Neutrophil (primary cell): ENCODE results near the gene EBPL.
A peak's percentile ranks its signal among the peaks of the same experiment; 100 is the strongest.

Experiments
- H3K27ac ChIP-seq: fragments of 200-600 bp; sonication (generic); 2 replicates; pipeline ENCODE4 v1.5.1; 2016; ENCODE audit warnings: mild to moderate bottlenecking, moderate library complexity
- H3K27me3 ChIP-seq: fragments of 200-600 bp; sonication (generic); 2 replicates; pipeline ENCODE4 v1.6.0; 2016; ENCODE audit warnings: mild to moderate bottlenecking
- H3K36me3 ChIP-seq: fragments of 200-600 bp; sonication (generic); 2 replicates; pipeline ENCODE4 v1.5.1; 2017
- H3K4me1 ChIP-seq, 2 experiments: fragments of 200-600 bp in 1 of 2; sonication (generic) in 1 of 2; 1 replicate in 1 of 2; 2 replicates in 1 of 2; pipeline versions ENCODE4 v1.5.1 to v1.6.1; 2013 to 2016; ENCODE audit warnings: low read depth in 1 of 2, low read length in 1 of 2, mild to moderate bottlenecking in 1 of 2, moderate library complexity in 1 of 2; ENCODE audit not compliant: control insufficient read depth in 1 of 2, insufficient read depth in 1 of 2
- H3K4me3 ChIP-seq, 2 experiments: fragments of 200-600 bp in 1 of 2; sonication (generic) in 1 of 2; 1 replicate in 1 of 2; 2 replicates in 1 of 2; pipeline ENCODE4 v1.5.1; 2013 to 2016; ENCODE audit warnings: low read depth in 1 of 2, low read length in 1 of 2, mild to moderate bottlenecking in 1 of 2, moderate library complexity in 1 of 2
- H3K9me3 ChIP-seq: fragments of 200-600 bp; sonication (generic); 2 replicates; pipeline ENCODE4 v1.5.1; 2016
- TF ChIP-seq, protein P1 (sequence below): fragments of 200-600 bp; sonication (generic); IDR thresholded peaks from 2 replicates; pipeline ENCODE4 v1.5.1; 2016; ENCODE audit warnings: antibody characterized with exemption

The EBPL gene

DNA sequence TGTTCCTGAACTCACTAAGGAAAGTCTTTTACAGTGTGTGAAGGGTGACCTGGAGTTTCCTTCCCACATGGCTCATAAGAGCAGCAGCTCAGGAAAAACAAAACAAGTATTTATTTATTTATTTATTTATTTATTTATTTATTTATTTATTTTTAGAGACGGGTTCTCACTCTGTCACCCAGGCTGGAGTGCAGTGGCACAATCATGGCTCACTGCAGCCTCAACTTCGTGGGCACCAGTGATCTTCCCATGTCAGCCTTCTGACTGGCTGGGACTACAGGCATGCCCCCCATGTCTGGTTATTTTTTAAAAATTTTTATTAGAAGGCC lies 52.6 kb downstream of the EBPL start:
- TF ChIP-seq, protein P1, sequence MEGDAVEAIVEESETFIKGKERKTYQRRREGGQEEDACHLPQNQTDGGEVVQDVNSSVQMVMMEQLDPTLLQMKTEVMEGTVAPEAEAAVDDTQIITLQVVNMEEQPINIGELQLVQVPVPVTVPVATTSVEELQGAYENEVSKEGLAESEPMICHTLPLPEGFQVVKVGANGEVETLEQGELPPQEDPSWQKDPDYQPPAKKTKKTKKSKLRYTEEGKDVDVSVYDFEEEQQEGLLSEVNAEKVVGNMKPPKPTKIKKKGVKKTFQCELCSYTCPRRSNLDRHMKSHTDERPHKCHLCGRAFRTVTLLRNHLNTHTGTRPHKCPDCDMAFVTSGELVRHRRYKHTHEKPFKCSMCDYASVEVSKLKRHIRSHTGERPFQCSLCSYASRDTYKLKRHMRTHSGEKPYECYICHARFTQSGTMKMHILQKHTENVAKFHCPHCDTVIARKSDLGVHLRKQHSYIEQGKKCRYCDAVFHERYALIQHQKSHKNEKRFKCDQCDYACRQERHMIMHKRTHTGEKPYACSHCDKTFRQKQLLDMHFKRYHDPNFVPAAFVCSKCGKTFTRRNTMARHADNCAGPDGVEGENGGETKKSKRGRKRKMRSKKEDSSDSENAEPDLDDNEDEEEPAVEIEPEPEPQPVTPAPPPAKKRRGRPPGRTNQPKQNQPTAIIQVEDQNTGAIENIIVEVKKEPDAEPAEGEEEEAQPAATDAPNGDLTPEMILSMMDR, result no peak
- Histone ChIP-seq H3K27ac (peak overlapping the region; percentile 72), H3K27me3 (no peaks in the 10 kb centered on the region), H3K4me1 (peaks cover 80 to 82% of the 10 kb centered on the region in 2 experiments), H3K9me3 (no peaks in the 10 kb centered on the region), H3K36me3 (peaks cover 35% of the 10 kb centered on the region), H3K4me3 (no peak overlapping the region)

- no peaks in the 10 kb centered on the region for H3K9me3 ChIP-seq
- H3K27ac ChIP-seq, result peak overlapping the region; percentile 72
- TF ChIP-seq, protein P1, result no peak
- H3K27me3 ChIP-seq, result no peaks in the 10 kb centered on the region
- no peak overlapping the region for H3K4me3 ChIP-seq
- peaks cover 80 to 82% of the 10 kb centered on the region in 2 experiments for H3K4me1 ChIP-seq
- H3K36me3 ChIP-seq, result peaks cover 35% of the 10 kb centered on the region
These were observed 53.1 kb downstream of the EBPL start for GRCh38 chr13:49638030-49638743.

DNA sequence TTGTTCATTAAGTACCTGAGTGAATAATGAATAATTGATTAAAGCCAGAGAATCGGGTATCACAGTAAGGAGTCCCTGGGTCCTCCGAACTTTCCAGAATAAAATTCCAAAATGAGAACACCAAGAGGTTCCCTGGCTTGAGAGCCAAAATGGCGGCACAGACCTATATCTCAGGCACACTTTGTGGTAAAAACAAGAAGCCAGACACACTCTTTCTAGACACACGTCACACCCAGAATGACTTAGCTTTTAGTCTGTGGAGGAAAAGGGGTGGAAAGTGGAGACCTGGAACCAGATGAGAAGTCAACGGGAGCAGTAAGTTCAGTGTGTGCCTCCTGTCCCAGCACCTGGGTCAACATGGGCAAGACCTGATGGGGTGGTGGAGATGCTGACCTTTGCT lies 54.6 kb downstream of the EBPL start:
- Histone ChIP-seq H3K4me3 (no peak overlapping the region), H3K27me3 (no peaks in the 10 kb centered on the region), H3K9me3 (no peaks in the 10 kb centered on the region), H3K36me3 (peaks cover 45% of the 10 kb centered on the region), H3K4me1 (peaks cover 80 to 83% of the 10 kb centered on the region in 2 experiments), H3K27ac (peak overlapping the region; percentile 72)
- TF ChIP-seq, protein P1, result no peak

DNA sequence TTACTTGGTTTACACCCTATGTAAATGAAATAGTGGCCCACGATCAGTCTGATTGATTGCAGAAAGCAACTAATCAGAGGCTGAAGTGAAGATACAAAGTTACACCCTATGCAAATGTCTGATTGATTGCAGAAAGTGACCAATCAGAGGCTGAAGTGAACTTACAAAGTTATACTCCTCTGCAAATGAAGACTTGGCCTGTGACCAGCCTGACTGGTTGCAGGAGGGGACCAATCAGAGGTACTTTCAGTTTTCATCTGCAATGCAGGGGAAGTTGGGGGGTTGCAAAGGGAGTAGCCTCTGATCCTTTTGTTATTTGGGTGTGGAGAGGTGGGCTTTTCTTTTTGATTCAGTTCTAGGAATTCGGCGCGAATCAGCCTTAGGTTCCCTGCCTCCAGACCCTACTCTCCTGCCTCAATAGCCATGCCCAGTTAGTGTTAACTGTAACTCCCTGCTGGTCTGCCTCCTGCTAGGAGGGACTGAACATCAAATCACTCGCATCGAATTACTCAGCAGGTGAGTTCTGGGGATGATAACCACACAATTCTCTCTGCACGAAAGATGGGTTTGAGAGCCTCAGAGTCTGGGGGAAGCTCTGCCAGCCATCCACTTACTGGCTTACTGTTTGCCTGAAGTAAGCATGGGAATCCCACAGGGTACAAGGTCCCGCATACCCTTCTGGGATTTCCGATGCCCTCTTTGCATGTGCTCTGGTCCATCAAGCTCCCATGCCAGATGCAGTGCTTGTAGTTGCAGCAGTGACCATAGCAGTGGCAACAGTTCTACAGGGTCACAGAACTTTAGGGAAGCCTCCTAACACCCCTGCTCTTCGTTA lies 55.5 kb downstream of the EBPL start:
- TF ChIP-seq, protein P1, result no peak
- Histone ChIP-seq H3K36me3 (peaks cover 47% of the 10 kb centered on the region), H3K27ac (peak overlapping the region; percentile 72), H3K9me3 (no peaks in the 10 kb centered on the region), H3K4me1 (peaks cover 80 to 83% of the 10 kb centered on the region in 2 experiments), H3K27me3 (no peaks in the 10 kb centered on the region), H3K4me3 (no peak overlapping the region)

GRCh38 chr13:49633710-49634109 lies 57.6 kb downstream of the EBPL start:
- H3K27me3 ChIP-seq, result no peaks in the 10 kb centered on the region
- H3K4me3 ChIP-seq, result no peak overlapping the region
- peaks cover 42% of the 10 kb centered on the region for H3K36me3 ChIP-seq
- no peaks in the 10 kb centered on the region for H3K9me3 ChIP-seq
- peaks cover 82 to 85% of the 10 kb centered on the region in 2 experiments for H3K4me1 ChIP-seq
- TF ChIP-seq, protein P1, result no peak
- peak overlapping the region; percentile 50 for H3K27ac ChIP-seq
